Lung (tissue), 13 donors: ENCODE data around the gene IFNG-AS1. TPM values are rescaled to one million over a fixed set of nuclear protein-coding genes. Genes with fewer than 3 reads are reported as not detected.

ENCODE experiments used
- ATAC-seq: fragments of 200-7000 bp; cut with Tn5 transposase; one replicate; pipeline ENCODE4 v1.9.1; 2020; ENCODE audit warnings: moderate number of reproducible peaks; ENCODE audit not compliant: insufficient read depth, low FRiP score
- DNase-seq, 3 donors: peaks; one replicate each; pipeline ENCODE4 v3.0.0-alpha.2; 2013 to 2017
- H3K27ac ChIP-seq, 2 donors: one replicate each; pipeline ENCODE4 v1.5.1; 2013; ENCODE audit warnings: mild to moderate bottlenecking in 2 of 2, moderate library complexity in 2 of 2, control low read depth in 1 of 2, inconsistent platforms in 1 of 2, low read depth in 1 of 2, low read length in 1 of 2
- H3K27me3 ChIP-seq, 3 donors: one replicate each; pipeline ENCODE4 v1.5.1; 2013; ENCODE audit warnings: low read length in 2 of 3; ENCODE audit not compliant: control insufficient read depth in 3 of 3, insufficient read depth in 3 of 3
- H3K36me3 ChIP-seq, 4 donors: one replicate each; pipeline ENCODE4 v1.5.1; 2013; ENCODE audit warnings: low read length in 4 of 4, mild to moderate bottlenecking in 1 of 4, moderate library complexity in 1 of 4; ENCODE audit not compliant: control insufficient read depth in 4 of 4, insufficient read depth in 4 of 4
- H3K4me1 ChIP-seq, 5 donors: one replicate each; pipeline ENCODE4 v1.5.1; 2013; ENCODE audit warnings: low read length in 5 of 5, mild to moderate bottlenecking in 2 of 5, moderate library complexity in 1 of 5; ENCODE audit not compliant: control insufficient read depth in 5 of 5, insufficient read depth in 5 of 5
- H3K4me3 ChIP-seq: one replicate; pipeline ENCODE4 v1.5.1; 2013; ENCODE audit warnings: mild to moderate bottlenecking, control low read depth, moderate library complexity
- H3K9ac ChIP-seq, 2 donors: one replicate each; pipeline ENCODE4 v1.5.1; 2013; ENCODE audit warnings: low read length in 2 of 2, control low read depth in 1 of 2; ENCODE audit not compliant: insufficient read depth in 1 of 2
- H3K9me3 ChIP-seq, 4 donors: one replicate each; pipeline ENCODE4 v1.5.1; 2013; ENCODE audit warnings: low read length in 3 of 4, mild to moderate bottlenecking in 1 of 4, moderate library complexity in 1 of 4; ENCODE audit not compliant: control insufficient read depth in 4 of 4, insufficient read depth in 3 of 4
- CTCF ChIP-seq: IDR thresholded peaks from 2 replicates; pipeline ENCODE4 v1.5.1; 2012; ENCODE audit warnings: mild to moderate bottlenecking; ENCODE audit errors: control extremely low read depth, extremely low read depth
- WGBS, 2 donors: extraction: QIAGEN DNeasy Blood & Tissue Kit; methylation state at CpG; one replicate each; pipeline ENCODE4 v1.1.7; 2013; 5-methylcytosine and 5-hydroxymethylcytosine counted together
- polyA plus RNA-seq, 2 donors: library from polyadenylated mRNA; stranded (reverse); fragments of 200-250 nt; gene quantifications; one replicate each; pipeline ENCODE4 v1.2.1, GENCODE V29; 2013
- small RNA-seq: library from RNA; depleted of rRNA; stranded (forward); fragments of <200 nt; gene quantifications from one replicate; pipeline ENCODE3, GENCODE V24; 2014; ENCODE audit warnings: low replicate concordance
- total RNA-seq, 2 donors: library from RNA; depleted of rRNA in 1 of 2; stranded (reverse); fragments of >200 nt in 1 of 2; gene quantifications; one replicate each; pipeline ENCODE4 v1.2.1, GENCODE V29; 2014 to 2021
- donor health status: control.
- donor health status: control.
- donor health status: Bipolar disorder and iron deficiency.
- donor health status: healthy.
- donor health status: DM: yes; HTN: yes; CAD: no.

The IFNG-AS1 gene
- total and polyA plus RNA-seq, 4 donors, result 0.03 to 1.2 (median 0.31) TPM; not detected in 1

- Histone ChIP-seq H3K4me1 (no peaks in the 10 kb centered on the region), H3K36me3 (no peaks in the 10 kb centered on the region), H3K27me3 (no peaks in the 10 kb centered on the region), H3K9me3 (peaks cover 0 to 13% (median 3%) of the 10 kb centered on the region in 4 donors), H3K9ac (no peak overlapping the region), H3K27ac (no peak overlapping the region), H3K4me3 (no peak overlapping the region)
- WGBS, 2 donors, result 87 to 88% methylated on average over 6 of the region's 6 CpGs
- DNase-seq (no peak), ATAC-seq (no peak)
- TF ChIP-seq CTCF, result no peak
Observed at GRCh38 chr12:68067762-68068376, 78.6 kb downstream of the IFNG-AS1 start.

- WGBS, 2 donors, result 73 to 81% methylated on average over 3 of the region's 3 CpGs
- Histone ChIP-seq H3K9me3 (peaks cover 0 to 12% (median 3%) of the 10 kb centered on the region in 4 donors), H3K4me3 (no peak overlapping the region), H3K9ac (no peak overlapping the region), H3K27me3 (no peaks in the 10 kb centered on the region), H3K4me1 (no peaks in the 10 kb centered on the region), H3K27ac (no peak overlapping the region), H3K36me3 (no peaks in the 10 kb centered on the region)
- TF ChIP-seq CTCF, result no peak
- ATAC-seq (no peak), DNase-seq (no peak)
Observed at GRCh38 chr12:68069275-68069674, 80.0 kb downstream of the IFNG-AS1 start.

Small RNA genes lying within 50 kb of the gene (small RNA-seq; reads per million reads assigned to genes)
- gene AC005294.1 (not detected), gene RPL39P28 (not detected)

Other genes with a start within 250 kb of the IFNG-AS1 start
- under 1 TPM; 0.40 to 0.49 TPM for gene IFNG, start 170.3 kb downstream of the IFNG-AS1 start, total RNA-seq
- under 1 TPM in 1 of 2 donors, not detected in 1; 0.22 TPM for gene IFNG, start 170.3 kb downstream of the IFNG-AS1 start, polyA plus RNA-seq
- gene IL26, start 236.4 kb downstream of the IFNG-AS1 start, total RNA-seq, result not detected
- not detected for gene IL26, start 236.4 kb downstream of the IFNG-AS1 start, polyA plus RNA-seq